ENCODE results near the gene TPD52L3.

The TPD52L3 gene

DNA sequence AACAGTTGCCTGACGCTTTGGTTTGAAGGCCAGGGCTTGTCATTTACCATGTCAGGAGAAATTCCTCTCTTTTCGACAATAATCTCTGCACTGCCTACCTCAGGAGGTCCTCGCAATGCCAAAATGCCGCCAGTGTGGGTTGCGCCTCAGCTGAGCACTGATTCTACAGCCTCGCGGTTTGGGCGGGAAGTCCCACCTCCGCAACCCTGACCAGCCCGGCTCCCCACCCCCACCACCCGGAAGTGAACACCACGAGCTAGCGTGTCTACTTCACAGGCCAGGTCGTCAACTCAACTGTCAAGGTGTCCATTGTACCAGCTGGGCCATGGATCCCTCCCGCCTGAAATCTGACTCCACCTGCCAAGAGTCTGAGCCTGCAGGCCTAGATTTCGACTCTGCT lies at the start of gene TPD52L3:
Gene TPD52L3, plus strand, starts transcription at position 273 of the 400 bp plus-strand sequence. CDS start 221 bp downstream, outside the sequence.
- no peak for DNase-seq (ENCODE audit: low read depth in 1 of 2, low spot score in 1 of 2)

DNA sequence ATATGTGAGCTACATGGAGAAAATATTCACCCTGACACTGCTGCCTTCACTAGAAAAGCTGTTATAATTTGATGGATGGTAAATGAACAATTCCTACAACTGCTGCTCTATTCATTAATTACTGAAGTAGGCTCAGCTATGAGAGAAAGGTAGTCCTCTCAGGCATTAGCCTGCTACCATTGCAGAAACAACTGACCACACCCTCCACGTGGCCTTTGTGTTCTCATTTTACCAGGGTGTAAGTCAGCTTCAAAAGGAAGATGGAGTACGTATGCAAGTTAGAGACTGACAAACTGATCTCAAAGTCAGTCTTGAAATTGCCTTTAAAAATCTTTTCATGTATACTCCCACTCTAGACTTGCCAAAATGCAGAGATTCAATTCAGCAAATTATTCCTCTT lies 26.3 kb upstream of the TPD52L3 start:
- DNase-seq (ENCODE audit: low read depth in 1 of 2, low spot score in 1 of 2) = no peak

DNA sequence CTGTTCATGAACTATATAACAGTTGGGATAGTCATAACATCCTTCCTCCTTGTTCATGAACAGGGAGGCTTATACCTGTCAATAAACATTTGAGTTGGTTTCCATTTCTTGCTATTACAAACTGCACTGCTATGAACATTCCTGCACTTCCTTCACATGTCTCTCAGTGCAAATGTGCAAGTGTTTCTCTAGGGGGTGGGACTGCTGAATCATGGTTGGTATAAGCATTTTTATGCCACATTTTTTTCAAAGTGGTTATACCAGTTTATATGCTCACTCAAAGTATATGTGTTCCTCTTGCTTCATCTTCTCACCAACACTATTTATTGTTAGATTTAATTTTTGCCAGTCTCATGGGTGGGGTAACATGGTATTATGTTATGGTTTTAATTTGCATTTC lies 25.8 kb upstream of the TPD52L3 start:
- no peak for DNase-seq (ENCODE audit: low read depth in 1 of 2, low spot score in 1 of 2)

DNA sequence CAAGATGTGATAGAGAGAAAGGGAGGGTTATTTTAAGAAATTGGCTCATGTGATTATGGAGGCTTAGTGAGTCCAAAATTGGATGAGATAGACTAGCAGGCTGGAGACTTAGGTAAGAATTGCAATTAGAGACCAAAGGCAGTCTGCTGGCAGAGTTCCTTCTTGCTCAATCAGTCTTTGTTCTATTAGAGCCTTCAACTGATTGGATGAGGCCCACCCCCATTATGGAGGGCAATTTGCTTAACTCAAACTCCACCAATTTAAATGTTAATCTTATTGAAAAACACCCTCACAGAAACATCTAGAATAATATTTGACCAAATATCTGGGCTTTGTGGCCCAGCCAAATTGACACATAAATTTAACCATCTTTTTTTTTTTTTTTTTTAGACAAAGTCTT lies 23.9 kb upstream of the TPD52L3 start:
- DNase-seq (ENCODE audit: low read depth in 1 of 2, low spot score in 1 of 2) = no peak

DNA sequence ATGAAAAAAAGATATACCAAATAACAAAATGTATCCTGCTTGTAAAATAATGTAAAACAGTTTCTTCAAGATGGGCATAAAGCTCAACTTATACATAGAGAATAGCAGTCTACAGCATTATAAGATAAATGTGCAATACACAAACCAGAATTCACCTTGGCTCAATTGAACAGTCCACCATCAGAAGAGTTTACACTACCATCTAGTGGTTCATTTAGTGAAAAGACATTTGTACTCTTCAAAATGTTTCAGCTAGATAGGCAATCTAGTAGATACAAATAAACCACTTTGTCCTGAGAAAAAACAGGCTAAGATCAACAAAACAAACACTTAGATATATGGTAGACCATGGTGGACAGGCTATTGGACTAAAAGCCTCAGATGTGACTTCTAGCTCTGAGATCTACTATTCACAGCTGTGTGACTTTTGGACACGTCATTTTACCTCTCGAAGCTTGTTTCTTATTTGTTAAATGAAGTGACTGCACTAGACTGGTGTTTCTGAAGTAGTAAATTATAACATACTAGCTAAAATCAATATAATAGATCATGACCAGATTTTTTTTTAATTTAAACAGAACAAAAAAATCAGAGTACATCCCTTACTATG lies 22.1 kb upstream of the TPD52L3 start:
- no peak for DNase-seq (ENCODE audit: low read depth in 1 of 2, low spot score in 1 of 2)

DNA sequence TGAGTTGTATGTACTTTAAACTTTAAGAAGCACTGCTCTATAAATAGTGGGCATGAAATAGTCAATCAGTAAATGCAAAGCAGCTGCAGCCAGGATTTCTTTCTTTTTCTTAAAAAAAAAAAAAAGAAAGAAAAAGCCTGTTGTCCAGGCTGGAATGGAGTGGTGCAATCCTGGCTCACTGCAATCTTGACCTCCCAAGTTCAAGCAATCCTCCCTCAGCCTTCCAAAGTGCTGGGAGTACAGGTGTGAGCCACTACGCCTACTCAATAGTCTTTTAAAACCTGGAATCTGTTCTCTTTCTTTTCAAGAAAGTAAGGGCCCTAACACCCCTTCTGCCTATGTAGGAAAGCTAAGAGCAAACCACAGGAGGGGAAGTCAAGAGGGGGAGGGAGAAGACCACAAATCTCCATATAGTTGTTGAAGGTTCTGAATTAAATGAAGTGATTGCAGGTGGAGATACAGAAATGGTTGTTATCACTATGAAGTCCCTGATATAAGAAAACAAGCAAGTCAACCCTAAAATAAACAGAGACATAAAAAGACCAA lies 20.6 kb upstream of the TPD52L3 start:
- no peak for DNase-seq (ENCODE audit: low read depth in 1 of 2, low spot score in 1 of 2)

DNA sequence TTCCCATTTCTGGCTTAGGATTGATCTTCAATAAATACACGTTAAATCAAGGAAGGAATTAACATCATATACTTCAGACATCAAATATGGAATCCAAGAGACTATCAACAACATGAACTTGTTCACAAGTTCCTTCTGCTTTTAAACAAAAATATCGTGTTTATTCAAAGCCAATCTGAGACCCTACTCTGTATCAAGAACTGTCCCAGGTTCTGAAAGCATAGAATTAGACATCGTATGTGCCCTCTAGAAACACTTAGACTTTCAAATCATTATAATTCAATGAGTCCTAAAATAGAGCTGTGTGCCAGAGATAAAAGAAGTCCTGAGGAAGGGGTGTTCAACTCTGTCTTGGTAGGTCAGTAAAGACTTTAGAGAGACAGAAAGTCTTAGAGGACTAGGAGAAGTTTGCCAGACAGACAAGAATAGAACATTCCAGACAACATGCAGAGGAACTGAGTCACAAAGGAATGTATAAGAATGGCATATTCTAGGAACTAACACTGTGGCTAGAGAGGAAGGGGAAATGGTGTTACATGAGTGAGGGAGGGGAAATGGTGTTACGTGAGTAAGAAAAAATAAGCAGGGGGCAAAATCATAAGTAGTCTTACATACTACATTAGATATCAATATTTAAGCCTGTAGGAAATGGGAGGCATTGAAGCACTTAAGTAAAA lies 2.9 kb downstream of the TPD52L3 start:
- no peak for DNase-seq (ENCODE audit: low read depth in 1 of 2, low spot score in 1 of 2)

DNA sequence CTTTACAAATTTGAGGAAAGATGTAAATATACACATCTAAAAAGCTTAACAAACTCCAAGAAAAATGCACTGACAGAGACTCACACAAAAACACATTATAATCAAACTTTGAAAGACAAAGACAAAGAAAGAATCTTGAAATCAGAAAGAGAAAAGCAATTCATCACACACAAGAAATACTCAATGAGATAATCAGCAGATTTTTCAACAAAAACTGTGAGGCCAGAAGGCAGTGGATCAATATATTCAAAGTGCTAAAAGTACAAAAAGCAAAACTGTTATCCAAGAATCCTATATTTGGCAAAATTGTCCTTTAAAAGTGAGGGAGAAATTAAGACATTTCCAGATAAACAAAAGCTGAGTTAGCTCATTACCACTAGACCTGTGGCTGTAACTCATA lies 6.1 kb downstream of the TPD52L3 start:
- DNase-seq (ENCODE audit: low read depth in 1 of 2, low spot score in 1 of 2) = no peak

DNA sequence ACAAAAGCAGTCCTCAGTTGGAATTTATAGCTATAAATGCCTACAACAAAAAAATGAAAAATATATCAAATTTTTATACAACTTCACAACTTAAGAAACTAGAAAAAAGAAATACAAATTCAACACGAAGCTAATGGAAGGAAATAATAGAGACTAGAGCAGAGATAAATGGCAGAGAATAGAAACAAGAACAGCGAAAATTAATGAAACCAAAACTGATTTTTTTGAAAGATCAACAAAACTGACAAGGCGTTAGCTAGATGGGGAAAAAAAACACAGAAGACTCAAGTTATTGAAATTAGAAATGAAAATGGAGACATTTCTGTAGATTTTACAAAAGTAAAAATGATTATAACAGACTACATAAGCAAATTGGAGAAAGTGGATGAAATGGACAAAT lies 20.6 kb downstream of the TPD52L3 start:
- DNase-seq (ENCODE audit: low read depth in 1 of 2, low spot score in 1 of 2) = no peak

DNA sequence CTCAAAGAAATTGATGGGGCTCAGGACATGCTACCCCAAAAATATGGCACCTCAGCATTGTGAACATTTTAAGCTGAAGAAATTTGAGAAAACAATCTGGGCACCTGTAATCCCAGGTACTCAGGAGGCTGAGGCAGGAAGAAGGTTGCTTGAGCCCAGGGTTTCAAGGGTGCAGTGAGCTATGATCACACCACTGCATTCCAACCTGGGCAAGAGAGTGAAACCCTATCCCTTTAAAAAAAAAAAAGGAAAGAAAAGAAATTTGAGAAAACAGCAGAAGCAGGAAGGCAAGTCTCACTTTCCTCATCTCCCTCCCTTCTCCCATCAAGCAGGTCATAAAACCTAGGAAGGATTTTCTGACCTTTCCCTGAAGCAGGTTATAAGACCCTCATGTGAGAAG lies 23.6 kb downstream of the TPD52L3 start:
- no peak for DNase-seq (ENCODE audit: low read depth in 1 of 2, low spot score in 1 of 2)

DNA sequence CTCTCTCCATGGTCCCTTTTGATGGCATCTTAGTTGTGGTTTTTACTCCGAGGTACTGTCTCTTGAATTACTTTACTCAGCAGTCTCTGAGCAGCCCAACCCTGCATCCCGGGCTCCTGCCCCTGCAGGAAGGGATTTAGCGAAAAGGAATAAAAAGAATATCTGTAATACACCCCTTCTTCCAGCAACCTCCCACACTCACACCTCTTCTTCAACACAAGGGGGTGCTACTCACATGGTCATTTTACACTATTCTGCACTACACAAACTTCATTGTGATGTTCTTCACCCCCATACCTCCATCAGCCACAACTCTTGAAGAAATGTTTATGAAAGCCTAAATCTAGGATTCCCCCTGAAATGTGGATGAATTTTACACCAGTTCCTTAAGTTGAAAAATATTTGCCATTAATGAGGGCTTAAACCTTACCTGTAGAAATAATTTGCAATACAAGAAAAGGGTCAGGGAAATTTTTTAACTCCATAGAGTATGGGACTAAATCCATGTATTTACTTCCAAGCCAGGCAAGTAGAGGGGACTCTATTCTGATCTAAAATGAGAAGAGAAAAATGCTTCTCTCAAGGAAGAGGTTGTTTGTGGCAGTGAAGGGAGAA lies 26.0 kb downstream of the TPD52L3 start:
- DNase-seq (ENCODE audit: low read depth in 1 of 2, low spot score in 1 of 2) = no peak

DNA sequence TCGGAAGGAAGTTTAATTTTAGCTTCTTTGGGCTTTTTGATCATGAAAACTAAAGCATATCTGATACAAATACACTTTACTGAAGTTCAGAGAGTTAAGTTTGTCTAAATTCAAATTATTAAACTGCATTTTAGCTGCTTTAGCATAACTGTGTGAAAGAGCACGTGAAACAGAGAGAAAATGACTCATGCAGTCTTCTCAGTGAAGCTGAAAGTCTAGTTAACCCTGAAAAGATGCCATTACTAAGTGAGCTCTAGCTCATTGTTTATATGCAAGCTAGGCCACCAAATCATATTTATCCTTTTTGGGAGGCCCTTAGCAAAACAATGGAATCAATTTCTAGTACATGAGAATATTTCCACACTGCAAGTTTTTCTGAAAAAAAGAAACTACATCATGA lies 27.6 kb downstream of the TPD52L3 start:
- DNase-seq (ENCODE audit: low read depth in 1 of 2, low spot score in 1 of 2) = no peak

DNA sequence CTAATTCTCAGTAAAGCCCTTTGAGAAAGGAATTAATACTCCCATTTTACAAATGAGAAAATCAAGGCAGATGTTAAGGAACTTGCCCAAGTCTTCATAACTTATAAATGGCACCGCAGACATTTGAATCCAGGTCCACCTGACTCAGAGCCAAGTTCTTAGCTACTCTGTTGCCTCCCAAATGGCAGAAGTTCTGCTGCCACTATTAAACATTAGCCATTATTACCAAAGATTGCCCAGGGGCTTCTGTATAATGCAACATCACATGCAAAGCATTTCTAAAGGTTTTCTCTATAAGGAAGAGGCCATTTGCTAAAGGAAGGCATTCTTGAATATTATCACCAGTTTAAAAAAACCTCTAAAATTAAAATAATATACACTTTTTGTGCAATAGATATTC lies 28.3 kb downstream of the TPD52L3 start:
- no peak for DNase-seq (ENCODE audit: low read depth in 1 of 2, low spot score in 1 of 2)

DNA sequence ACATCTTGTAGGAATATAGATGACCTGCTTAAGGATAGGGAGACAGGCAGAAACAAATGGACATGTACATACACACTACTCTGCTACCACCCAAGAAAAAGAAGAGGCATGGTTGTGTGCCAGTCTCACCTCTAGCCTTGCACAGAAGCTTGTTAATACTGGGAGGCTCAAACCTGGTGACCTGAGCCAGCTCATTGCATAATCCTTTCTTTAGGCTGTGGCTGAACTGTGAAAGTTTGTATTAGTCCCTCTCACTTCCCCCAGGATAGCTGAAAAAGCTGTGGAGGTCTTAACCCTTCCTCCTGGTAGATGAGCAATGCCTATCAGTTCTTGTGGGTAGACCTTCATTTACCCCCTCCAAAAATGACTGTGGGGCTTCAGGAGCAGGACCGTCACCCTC lies 28.7 kb downstream of the TPD52L3 start:
- no peak for DNase-seq (ENCODE audit: low read depth in 1 of 2, low spot score in 1 of 2)

DNA sequence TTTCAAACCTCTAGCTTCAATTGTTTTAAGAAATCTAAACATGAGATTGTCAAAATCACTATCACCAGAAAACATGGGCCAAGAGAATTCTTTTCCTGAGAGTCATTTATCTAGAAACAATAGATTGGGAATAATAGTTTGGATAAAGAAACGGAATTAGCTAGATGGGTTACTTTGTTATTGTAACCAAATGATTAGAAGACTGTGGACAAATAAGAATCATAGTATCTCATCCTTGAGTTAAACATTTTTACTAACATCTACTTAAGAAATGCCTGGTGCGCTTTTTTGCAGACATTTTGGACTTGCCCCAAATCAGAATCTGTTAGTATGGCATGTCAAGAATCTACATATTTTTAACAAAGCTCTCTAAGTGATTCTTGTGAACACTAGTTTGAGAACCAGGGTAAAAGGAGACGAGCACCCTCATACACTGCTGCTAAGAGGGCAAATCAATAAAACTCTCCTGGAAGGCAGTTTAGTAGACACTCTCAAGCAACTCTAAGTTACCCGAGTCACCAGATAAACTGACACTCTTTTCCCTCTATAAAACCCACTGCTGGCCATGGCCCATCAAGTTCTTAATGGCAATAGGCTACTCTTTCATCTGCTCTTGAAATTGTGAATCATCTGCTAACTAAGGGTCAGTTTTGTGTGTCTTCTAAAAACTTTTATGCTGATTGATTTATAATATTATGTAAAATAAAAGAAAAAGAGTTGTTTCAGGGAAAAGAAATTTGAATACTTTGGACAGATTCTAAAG lies 39.1 kb downstream of the TPD52L3 start:
- DNase-seq (ENCODE audit: low read depth in 1 of 2, low spot score in 1 of 2) = no peak

DNA sequence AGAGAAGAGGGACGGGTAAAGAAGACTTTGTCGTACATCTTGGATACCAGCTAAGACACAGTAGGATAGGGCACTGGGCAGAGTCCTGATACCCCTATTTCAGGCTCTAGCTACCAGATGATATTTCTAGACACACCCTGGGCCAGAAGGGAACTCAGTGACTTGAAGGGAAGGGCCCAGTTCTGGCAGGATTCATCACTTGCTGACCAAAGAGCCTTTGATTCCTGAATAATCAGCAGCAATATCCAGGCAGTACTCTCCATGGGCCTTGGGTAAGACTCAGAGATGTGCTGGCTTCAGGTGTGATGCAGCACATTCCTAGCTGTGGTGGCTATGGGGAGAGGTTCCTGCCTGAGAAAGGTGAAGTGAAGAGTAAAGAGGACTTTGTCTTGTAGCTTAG lies 40.7 kb downstream of the TPD52L3 start:
- no peak for DNase-seq (ENCODE audit: low read depth in 1 of 2, low spot score in 1 of 2)
